Measurements from ENCODE around the gene XRN1. TPM values are rescaled to one million over a fixed set of nuclear protein-coding genes. Genes with fewer than 3 reads are reported as not detected.
"Not testable (repeated sequence)": the region's sequence is repeated elsewhere in the genome, so short reads cannot be mapped to it uniquely, and the experiment has no call there.

The XRN1 gene
- total and polyA plus RNA-seq, 10 of the 15 experiments (the other 5 are each of a cell fraction or from before 2014, with no cell fraction given): 1.7 to 38.8 (median 15.5) TPM

- TF ChIP-seq PRDM15 (CRISPR knock-in tag; IDR thresholded peaks at IDR 0.05) (no peak), ZNF384 (IDR thresholded peaks at IDR 0.05; ENCODE audit: borderline replicate concordance, low read depth, low read length) (no peak)
These were observed 132.8 kb downstream of the XRN1 start (continued) for GRCh38 chr3:142315083-142315482.

- ATAC-seq (no peak), FAIRE-seq (no peak), DNase-seq (ENCODE audit: low read depth, low spot score) (no peak)
- peaks cover 0 to 8% of the 10 kb centered on the region in 2 experiments; a peak in 2 of 4 replicates for H3K36me3 ChIP-seq (ENCODE audit: control insufficient read depth in 2 of 2, insufficient read depth in 2 of 2, low read length in 1 of 2)
- no peaks in the 10 kb centered on the region for H3K9me3 ChIP-seq (replicated peaks; ENCODE audit: control insufficient read depth, insufficient read depth, low read length)
- POLR2A ChIA-PET: no interaction called here
- H4K20me1 ChIP-seq (ENCODE audit: control insufficient read depth, insufficient read depth): no peaks in the 10 kb centered on the region
- H3K27ac ChIP-seq (ENCODE audit: control insufficient read depth, insufficient read depth): no peak overlapping the region
- in situ Hi-C loops (cut with MboI) (no loop called here), intact Hi-C loops (cut with micrococcal nuclease; ENCODE audit: unreplicated experiment) (no loop called here)
- H3K79me2 ChIP-seq (ENCODE audit: control insufficient read depth, insufficient read depth, low read length): no peaks in the 10 kb centered on the region
- SMC1A ChIA-PET (ENCODE audit: uncharacterized antibody, unreplicated experiment): no interaction called here
- CTCF ChIA-PET: interaction anchor here (0.6 kb wide), 1 partner anchor 14 kb away, joined by 3 read pairs; no protein-coding TSS in a partner anchor
- BruUV-seq (replicated peaks): no TSS peak
- TF ChIP-seq EP300 (IDR thresholded peaks at IDR 0.05; ENCODE audit: borderline replicate concordance in 1 of 2, control insufficient read depth in 1 of 2, low read depth in 2 of 2, low read length in 2 of 2) (no peak), SP1 (IDR thresholded peaks at IDR 0.05; ENCODE audit: low read depth, low read length) (no peak), GATAD2B (conservative IDR thresholded peaks at IDR 0.05; ENCODE audit: low read depth) (no peak), ZZZ3 (IDR thresholded peaks at IDR 0.05; ENCODE audit: control insufficient read depth, insufficient read length, low read depth) (no peak), CTCF (IDR thresholded peaks at IDR 0.05 in 2 of 3, conservative IDR thresholded peaks at IDR 0.05 in 1 of 3; ENCODE audit: control insufficient read depth in 2 of 3, extremely low read depth in 1 of 3, insufficient read depth in 1 of 3, low read depth in 3 of 3, low read length in 3 of 3) (no peak)
- H3K4me2 ChIP-seq (ENCODE audit: control insufficient read depth, insufficient read depth): no peak overlapping the region
- H3K4me1 ChIP-seq (ENCODE audit: control insufficient read depth, insufficient read depth, low read length): no peaks in the 10 kb centered on the region
- H3K4me3 ChIP-seq: no peak overlapping the region
- RAD21 ChIA-PET (ENCODE audit: unreplicated experiment): no interaction called here
- no peak overlapping the region for H3K9ac ChIP-seq (ENCODE audit: control insufficient read depth, insufficient read depth, low read length)
- 100% methylated on average over 1 of the region's 1 CpG for WGBS (ENCODE audit: insufficient coverage, insufficient replicate concordance, low lambda C conversion rate, missing lambda C conversion rate)
- H2AFZ ChIP-seq (ENCODE audit: control insufficient read depth, low read depth, low read length): no peak overlapping the region
- H3K27me3 ChIP-seq (replicated peaks in 1 of 2; ENCODE audit: control insufficient read depth in 2 of 2, insufficient read depth in 2 of 2, low read length in 1 of 2): no peaks in the 10 kb centered on the region
These were observed 137.4 kb downstream of the XRN1 start for GRCh38 chr3:142310439-142310838.

- 77% methylated on average over 3 of the region's 3 CpGs for WGBS (ENCODE audit: insufficient coverage, insufficient replicate concordance, low lambda C conversion rate, missing lambda C conversion rate)
These were observed 145.0 kb downstream of the XRN1 start for GRCh38 chr3:142302847-142303246.

More at GRCh38 chr3:142302847-142303246, 145.0 kb downstream of the XRN1 start:
- H3K4me2 ChIP-seq (ENCODE audit: control insufficient read depth, insufficient read depth); H3K79me2 ChIP-seq (ENCODE audit: control insufficient read depth, insufficient read depth, low read length); H3K27me3 ChIP-seq (replicated peaks in 1 of 2; ENCODE audit: control insufficient read depth in 2 of 2, insufficient read depth in 2 of 2, low read length in 1 of 2); RAD21 ChIA-PET (ENCODE audit: unreplicated experiment); intact Hi-C loops (cut with micrococcal nuclease; ENCODE audit: unreplicated experiment); H3K9ac ChIP-seq (ENCODE audit: control insufficient read depth, insufficient read depth, low read length); DNase-seq (ENCODE audit: low read depth, low spot score); CTCF ChIA-PET; ATAC-seq; SMC1A ChIA-PET (ENCODE audit: uncharacterized antibody, unreplicated experiment); POLR2A ChIA-PET; H3K4me1 ChIP-seq (ENCODE audit: control insufficient read depth, insufficient read depth, low read length); H3K4me3 ChIP-seq; H3K36me3 ChIP-seq (ENCODE audit: control insufficient read depth in 2 of 2, insufficient read depth in 2 of 2, low read length in 1 of 2); in situ Hi-C loops (cut with MboI); H3K27ac ChIP-seq (ENCODE audit: control insufficient read depth, insufficient read depth); BruUV-seq (replicated peaks); H2AFZ ChIP-seq (ENCODE audit: control insufficient read depth, low read depth, low read length); FAIRE-seq; H3K9me3 ChIP-seq (replicated peaks; ENCODE audit: control insufficient read depth, insufficient read depth, low read length); H4K20me1 ChIP-seq (ENCODE audit: control insufficient read depth, insufficient read depth): not testable (repeated sequence)
